ENCODE results near the gene RTP5. TPM values are rescaled to one million over a fixed set of nuclear protein-coding genes. Genes with fewer than 3 reads are reported as not detected.
A peak's percentile ranks its signal among the peaks of the same experiment; 100 is the strongest.

RTP5 gene
- total and polyA plus RNA-seq, 12 donors: 0.15 TPM; not detected in 11

GRCh38 chr2:241844066-241844728 lies 25.3 kb upstream of the RTP5 start:
- DNase-seq: peak; percentile 82 to 84
- WGBS, 2 donors: 5 to 9% methylated on average over 48 to 59 of the region's 65 CpGs
- no peaks in the 10 kb centered on the region for H3K9me3 ChIP-seq

GRCh38 chr2:241844831-241845578 lies 24.5 kb upstream of the RTP5 start:
- WGBS, 2 donors: 83 to 87% methylated on average over 37 of the region's 37 CpGs
- DNase-seq (no peak), ATAC-seq (no peak)
- intact Hi-C loops (cut with DNase I): no loop called here
- Histone ChIP-seq H3K4me1 (peaks cover 4 to 34% (median 23%) of the 10 kb centered on the region in 9 donors), H3K36me3 (no peaks in the 10 kb centered on the region), H3K27ac (peak overlapping the region in 8 of 10 donors; percentile 38 to 88 (median 74)), H3K27me3 (peaks cover 0 to 6% (median 0%) of the 10 kb centered on the region in 7 donors), H3K9me3 (no peaks in the 10 kb centered on the region), H3K4me3 (peak overlapping the region in 9 of 10 donors; percentile 12 to 53 (median 46))
- no peak for TF ChIP-seq CTCF (IDR thresholded peaks at IDR 0.05)

More at GRCh38 chr2:241844066-241844728, 25.3 kb upstream of the RTP5 start:
- Histone ChIP-seq H3K27ac (peak overlapping the region in 9 of 10 donors; percentile 38 to 88 (median 74)), H3K27me3 (peaks cover 0 to 6% (median 0%) of the 10 kb centered on the region in 7 donors), H3K4me3 (peak overlapping the region in 9 of 10 donors; percentile 12 to 53 (median 46)), H3K36me3 (no peaks in the 10 kb centered on the region), H3K4me1 (peaks cover 4 to 34% (median 23%) of the 10 kb centered on the region in 9 donors)
- ATAC-seq: peak; percentile 82 to 94 (median 84)
- intact Hi-C loops (cut with DNase I): no loop called here
- peak in 4 of 9 donors; percentile 14 to 41 (median 28) for TF ChIP-seq CTCF (IDR thresholded peaks at IDR 0.05)

- Histone ChIP-seq H3K27ac (no peak overlapping the region), H3K36me3 (no peaks in the 10 kb centered on the region), H3K27me3 (peaks cover 0 to 6% (median 0%) of the 10 kb centered on the region in 7 donors), H3K4me3 (no peak overlapping the region), H3K4me1 (peaks cover 4 to 34% (median 19%) of the 10 kb centered on the region in 9 donors), H3K9me3 (no peaks in the 10 kb centered on the region)
- DNase-seq (no peak), ATAC-seq (no peak)
- WGBS, 2 donors: 91% methylated on average over 21 to 22 of the region's 22 CpGs
- no peak for TF ChIP-seq CTCF (IDR thresholded peaks at IDR 0.05)
- intact Hi-C loops (cut with DNase I): no loop called here
These were observed 23.1 kb upstream of the RTP5 start for GRCh38 chr2:241846406-241846805.

GRCh38 chr2:241848761-241849615 lies 20.5 kb upstream of the RTP5 start:
- Histone ChIP-seq H3K4me3 (no peak overlapping the region), H3K9me3 (no peaks in the 10 kb centered on the region), H3K4me1 (peaks cover 4 to 25% (median 15%) of the 10 kb centered on the region in 9 donors), H3K27ac (peak overlapping the region in 1 of 10 donors; percentile 2), H3K27me3 (peaks cover 0 to 6% (median 0%) of the 10 kb centered on the region in 7 donors), H3K36me3 (no peaks in the 10 kb centered on the region)
- ATAC-seq (peak in 2 of 8 donors; percentile 3 to 11), DNase-seq (peak in 1 of 2 donors; percentile 20)
- intact Hi-C loops (cut with DNase I): no loop called here
- no peak for TF ChIP-seq CTCF (IDR thresholded peaks at IDR 0.05)
- WGBS, 2 donors: 85 to 87% methylated on average over 37 to 39 of the region's 39 CpGs

All from heart right ventricle (tissue), 16 donors.